Stimulated activated CD8-positive, alpha-beta memory T cell treated with anti-CD3 and anti-CD28 coated beads, Interleukin-15, amount 100 ng/mL, for 4 hours (primary cell): ENCODE data around the gene R3HCC1L.
"Not testable (repeated sequence)": the region's sequence is repeated elsewhere in the genome, so short reads cannot be mapped to it uniquely, and the experiment has no call there.

ENCODE experiments used
- DNase-seq, 2 donors: peaks; one replicate each; pipeline ENCODE4 v3.0.0-alpha.2; 2020; ENCODE audit warnings: low read depth in 2 of 2

R3HCC1L gene

DNA sequence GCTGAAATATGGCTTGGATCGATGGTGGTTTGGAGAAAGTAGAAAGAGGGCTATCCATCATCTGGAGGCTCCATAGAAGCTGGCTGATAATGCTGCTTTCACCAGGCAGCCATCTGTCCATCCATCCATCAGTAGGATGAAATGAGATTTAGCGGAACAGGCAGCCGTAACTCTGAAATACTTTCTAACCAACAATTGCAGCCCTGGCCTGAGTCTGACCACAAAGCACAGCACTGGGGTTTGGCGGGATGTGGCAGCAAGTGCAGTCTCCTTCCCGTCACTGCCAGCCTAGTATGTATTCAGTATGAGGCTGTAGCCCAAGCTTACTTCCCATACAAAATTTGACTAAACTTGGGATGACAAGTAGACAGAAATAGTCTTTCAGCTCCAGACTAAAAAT lies 38.0 kb downstream of the R3HCC1L start:
- no peak for DNase-seq

DNA sequence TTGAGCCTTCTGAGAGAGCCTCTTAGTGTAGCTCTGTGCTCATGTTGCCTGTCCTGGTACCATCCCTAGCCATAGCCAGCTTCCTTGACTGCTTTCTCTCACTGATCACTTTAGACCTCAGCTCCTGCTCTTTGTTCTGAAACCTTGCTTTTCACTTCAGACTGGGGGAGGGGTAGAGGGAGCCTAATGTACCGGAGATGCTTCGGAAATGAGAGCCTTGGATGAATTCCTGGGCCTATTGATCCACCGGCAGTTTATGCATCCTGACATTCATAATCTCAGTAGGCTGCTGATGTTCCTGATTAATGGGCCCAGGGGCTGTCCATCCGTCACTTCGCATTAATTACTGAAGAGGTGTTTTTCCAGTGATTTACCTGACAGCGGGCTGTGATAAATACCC lies 38.8 kb downstream of the R3HCC1L start:
- no peak for DNase-seq

DNA sequence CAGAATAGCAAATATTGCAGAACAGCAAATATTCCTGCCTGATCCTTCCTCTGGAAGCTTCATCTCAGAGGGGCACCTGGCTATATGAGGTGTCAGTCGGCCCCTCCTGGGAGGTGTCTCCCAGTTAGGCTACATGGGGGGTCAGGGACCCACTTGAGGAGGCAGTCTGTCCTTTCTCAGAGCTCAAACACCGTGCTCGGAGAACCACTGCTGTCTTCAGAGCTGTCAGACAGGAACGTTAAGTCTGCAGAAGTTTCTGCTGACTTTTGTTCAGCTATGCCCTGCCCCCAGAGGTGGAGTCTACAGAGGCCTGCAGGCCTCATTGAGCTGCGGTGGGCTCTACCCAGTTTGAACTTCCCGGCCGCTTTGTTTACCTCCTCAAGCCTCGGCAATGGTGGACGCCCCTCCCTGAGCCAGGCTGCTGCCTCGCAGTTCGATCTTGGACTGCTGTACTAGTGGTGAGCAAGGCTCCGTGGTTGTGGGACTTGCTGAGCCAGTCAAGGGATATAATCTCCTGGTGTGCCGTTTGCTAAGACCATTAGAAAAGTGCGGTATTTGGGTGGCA lies 48.0 kb downstream of the R3HCC1L start:
- DNase-seq = not testable (repeated sequence)

DNA sequence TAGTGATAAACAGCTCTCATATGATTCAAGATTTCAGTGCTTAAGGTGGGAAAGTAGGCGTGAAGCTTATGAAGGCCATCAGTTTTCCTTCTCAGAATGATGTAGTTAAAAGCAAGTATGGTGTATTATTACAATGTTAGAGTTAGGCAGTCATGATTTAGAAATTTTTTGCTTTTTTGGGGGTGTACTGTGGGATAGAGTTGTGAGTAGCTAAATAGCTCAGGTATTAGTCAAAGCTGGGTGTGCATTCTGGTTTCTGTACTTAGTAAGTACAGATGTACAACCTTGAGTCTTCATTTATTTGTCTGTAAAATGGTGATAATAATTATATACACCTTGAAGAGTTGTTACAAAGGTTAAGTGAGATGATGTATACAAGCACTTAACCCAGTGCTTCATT lies 52.2 kb downstream of the R3HCC1L start:
- DNase-seq = no peak

DNA sequence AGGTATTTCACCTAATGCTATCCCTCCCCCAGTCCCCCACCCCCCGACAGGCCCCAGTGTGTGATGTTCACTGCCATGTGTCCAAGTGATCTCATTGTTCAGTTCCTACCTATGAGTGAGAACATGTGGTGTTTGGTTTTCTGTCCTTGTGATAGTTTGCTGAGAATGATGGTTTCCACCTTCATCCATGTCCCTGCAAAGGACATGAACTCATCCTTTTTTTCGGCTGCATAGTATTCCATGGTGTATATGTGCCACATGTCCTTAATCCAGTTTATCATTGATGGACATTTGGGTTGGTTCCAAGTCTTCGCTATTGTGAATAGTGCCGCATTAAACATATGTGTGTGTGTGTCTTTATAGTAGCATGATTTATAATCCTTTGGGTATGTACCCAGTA lies 56.3 kb downstream of the R3HCC1L start:
- DNase-seq = not testable (repeated sequence)

- no peak for DNase-seq
Measured at GRCh38 chr10:98193037-98193436, 58.6 kb downstream of the R3HCC1L start.

GRCh38 chr10:98194633-98195032 lies 60.2 kb downstream of the R3HCC1L start:
- no peak for DNase-seq

GRCh38 chr10:98195120-98195519 lies 60.7 kb downstream of the R3HCC1L start:
- DNase-seq = no peak

DNA sequence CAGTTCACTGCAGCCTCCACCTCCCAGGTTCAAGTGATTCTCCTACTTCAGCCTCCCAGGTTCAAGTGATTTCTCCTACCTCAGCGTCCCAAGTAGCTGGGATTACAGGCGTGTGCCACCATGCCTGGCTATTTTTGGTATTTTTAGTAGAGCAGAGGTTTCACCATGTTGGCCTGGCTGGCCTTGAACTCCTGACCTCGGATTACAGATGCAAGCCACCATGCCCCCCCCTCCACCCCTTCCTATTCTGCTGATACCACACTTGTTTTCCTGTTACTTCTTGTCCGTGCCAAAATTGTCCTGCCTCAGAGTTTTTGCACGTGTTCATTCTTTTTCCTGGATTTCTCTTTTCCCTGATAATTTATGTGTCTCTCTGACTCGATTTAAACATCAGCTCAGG lies 62.5 kb downstream of the R3HCC1L start:
- no peak for DNase-seq

DNA sequence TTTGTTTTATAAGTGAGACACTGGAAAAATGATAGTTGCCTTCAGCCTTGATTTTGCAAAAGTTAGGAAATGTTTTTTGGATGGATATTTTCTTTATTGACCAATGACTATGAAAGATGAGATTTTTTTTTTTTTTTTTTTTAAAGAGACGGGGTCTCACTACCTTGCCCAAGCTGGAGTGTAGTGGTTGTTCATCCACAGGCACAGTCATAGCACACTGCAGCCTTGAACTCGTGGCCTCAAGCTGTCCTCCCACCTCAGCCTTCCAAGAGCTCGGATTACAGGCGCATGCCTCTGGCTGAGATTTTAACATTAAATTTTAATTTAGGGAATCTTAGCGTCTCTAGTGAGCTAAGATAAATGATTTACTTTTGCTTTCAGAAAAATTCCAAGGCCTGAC lies 67.3 kb downstream of the R3HCC1L start:
- DNase-seq = no peak

DNA sequence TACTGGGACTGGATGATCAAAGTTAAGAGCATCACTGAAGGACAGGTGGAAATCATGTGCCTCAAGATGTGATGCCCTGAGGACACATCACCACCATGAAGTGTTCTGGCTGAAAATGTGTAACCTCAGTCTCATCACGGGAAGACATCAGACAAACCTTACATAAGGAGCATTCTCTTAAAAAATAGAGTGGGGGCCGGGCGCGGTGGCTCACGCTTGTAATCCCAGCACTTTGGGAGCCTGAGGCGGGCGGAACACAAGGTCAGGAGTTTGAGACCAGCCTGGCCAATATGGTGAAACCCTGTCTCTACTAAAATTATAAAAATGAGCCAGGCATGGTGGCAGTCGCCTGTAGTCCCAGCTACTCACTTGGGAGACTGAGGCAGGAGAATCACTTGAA lies 67.9 kb downstream of the R3HCC1L start:
- no peak for DNase-seq

DNA sequence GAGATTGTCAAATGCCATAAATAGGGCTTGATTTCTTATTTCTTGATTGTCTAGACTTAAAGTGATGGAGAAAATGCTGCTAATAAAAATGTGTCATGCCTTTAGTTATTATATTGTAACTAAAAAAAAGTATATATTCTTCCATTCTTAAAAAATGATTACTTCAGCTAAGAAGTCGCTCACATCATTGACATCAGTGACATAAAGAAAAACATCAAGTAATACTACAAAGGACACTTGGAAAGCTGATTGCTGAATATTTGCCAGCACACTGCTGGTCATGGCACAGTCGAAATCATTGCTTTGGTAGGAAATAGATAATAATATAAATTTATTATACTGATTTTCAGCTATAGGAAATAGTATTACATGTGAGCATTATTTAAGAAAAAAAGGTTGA lies 70.9 kb downstream of the R3HCC1L start:
- no peak for DNase-seq

DNA sequence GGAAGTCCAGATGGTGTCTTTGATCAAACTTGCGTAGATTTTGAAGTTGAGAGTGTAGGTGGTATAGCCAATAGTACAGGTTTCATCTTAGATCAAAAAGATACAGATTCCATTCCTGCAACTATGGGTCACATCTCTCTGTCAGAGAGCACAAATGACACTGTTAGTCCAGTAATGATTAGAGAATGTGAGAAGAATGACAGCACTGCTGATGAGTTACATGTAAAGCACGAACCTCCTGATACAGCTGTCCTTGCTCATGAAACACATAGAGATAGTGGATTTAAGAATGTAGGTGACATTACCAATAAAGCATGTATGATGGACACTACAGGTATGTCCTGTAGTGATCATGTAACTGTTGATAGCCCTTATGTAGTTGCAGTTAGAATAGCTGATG lies 74.5 kb downstream of the R3HCC1L start:
- DNase-seq = no peak

- no peak for DNase-seq
Measured at GRCh38 chr10:98209441-98209840, 75.0 kb downstream of the R3HCC1L start.

- DNase-seq = no peak
Measured at GRCh38 chr10:98212196-98212595, 77.7 kb downstream of the R3HCC1L start.

DNA sequence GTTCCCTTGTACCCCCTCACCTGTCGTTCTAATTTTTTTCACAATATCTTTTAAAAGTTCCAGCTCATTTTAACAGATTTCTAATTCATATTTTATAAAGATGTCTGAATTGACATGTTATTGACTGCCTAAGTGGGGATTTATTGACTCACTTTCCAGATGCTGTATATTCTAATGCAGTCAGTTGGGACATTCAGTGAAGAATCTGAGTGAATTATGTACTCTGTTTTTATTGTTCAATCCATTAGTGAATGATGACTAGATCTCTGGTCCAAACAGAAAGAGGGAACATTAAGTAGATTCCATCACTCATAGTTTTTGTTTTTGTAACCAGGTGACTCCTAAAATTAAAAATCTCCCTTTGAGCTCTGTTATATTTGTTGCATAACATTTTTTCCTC lies 79.3 kb downstream of the R3HCC1L start:
- no peak for DNase-seq

DNA sequence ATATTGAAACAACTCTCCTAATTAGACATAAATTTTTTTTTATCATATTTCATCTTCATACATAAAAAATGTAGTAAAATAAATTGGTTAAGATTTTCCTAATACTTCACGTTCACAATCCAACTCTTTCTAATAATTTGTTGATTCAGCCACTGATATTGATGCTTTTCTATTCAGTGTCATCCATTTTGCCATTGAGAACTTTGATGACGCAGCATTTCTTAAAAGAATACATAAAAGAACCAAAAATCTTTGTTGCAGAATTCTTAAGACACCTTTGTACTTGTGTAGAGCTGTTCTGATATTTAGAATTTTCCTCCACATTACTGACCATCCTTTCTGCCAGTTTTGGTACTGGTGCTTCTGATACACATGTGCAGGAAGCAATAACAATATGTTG lies 80.9 kb downstream of the R3HCC1L start:
- DNase-seq = no peak

- DNase-seq = no peak
Measured at GRCh38 chr10:98217801-98218200, 83.3 kb downstream of the R3HCC1L start.

GRCh38 chr10:98223874-98224273 lies 89.4 kb downstream of the R3HCC1L start:
- DNase-seq = no peak

DNA sequence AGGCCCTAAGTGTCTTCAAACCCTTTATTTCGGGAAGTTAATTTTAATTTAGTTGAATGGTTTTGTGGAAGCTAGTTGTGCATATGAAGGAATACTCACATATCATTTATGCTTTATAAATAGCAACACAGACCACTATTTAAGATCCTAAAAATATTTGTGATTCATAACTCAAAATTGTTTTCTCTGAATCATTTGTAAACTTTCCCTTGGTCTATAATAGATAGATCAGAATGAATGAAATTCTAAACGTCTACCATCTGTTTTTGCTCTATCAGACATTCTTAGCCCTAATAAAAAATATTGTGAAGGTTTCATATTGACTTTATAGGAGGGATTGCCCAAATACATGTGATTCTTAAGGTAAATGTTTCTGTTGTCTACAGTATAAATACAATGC lies 90.1 kb downstream of the R3HCC1L start:
- DNase-seq = no peak

GRCh38 chr10:98224996-98225395 lies 90.5 kb downstream of the R3HCC1L start:
- no peak for DNase-seq

GRCh38 chr10:98226508-98227144 lies 92.2 kb downstream of the R3HCC1L start:
- no peak for DNase-seq

DNA sequence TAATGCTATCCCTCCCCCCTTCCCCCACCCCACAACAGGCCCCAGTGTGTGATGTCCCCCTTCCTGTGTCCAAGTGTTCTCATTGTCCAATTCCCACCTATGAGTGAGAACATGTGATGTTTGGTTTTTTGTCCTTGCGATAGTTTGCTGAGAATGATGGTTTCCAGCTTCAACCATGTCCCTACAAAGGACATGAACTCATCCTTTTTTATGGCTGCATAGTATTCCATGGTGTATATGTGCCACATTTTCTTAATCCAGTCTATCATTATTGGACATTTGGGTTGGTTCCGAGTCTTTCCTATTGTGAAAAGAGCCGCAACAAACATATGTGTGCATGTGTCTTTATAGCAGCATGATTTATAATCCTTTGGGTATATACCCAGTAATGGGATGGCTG lies 93.3 kb downstream of the R3HCC1L start:
- not testable (repeated sequence) for DNase-seq

DNA sequence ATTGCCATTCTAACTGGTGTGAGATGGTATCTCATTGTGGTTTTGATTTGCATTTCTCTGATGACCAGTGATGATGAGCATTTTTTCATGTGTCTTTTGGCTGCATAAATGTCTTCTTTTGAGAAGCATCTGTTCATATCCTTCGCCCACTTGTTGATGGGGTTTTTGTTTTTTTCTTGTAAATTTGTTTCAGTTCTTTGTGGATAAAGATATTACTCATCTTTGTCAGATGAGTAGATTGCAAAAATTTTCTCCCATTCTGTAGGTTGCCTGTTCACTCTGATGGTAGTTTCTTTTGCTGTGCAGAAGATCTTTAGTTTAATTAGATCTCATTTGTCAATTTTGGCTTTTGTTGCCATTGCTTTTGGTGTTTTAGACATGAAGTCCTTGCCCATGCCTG lies 93.8 kb downstream of the R3HCC1L start:
- DNase-seq = not testable (repeated sequence)
